ENCODE measurements around the gene LYRM4. TPM values are rescaled to one million over a fixed set of nuclear protein-coding genes. Genes with fewer than 3 reads are reported as not detected.
A peak's percentile ranks its signal among the peaks of the same experiment; 100 is the strongest.

LYRM4 gene
- total and polyA plus RNA-seq, 9 of the 15 experiments (the other 6 are each of a cell fraction or from before 2014, with no cell fraction given) = 24.2 to 69.4 (median 41.8) TPM

- TF ChIP-seq ZNF280A (IDR thresholded peaks at IDR 0.05; ENCODE audit: low read depth, partially characterized antibody) (no peak), SMARCE1 (IDR thresholded peaks at IDR 0.05) (no peak), TAF1 (IDR thresholded peaks at IDR 0.05; ENCODE audit: control insufficient read depth, extremely low read depth, insufficient read depth, low read length, severe bottlenecking) (no peak), RBM14 (IDR thresholded peaks at IDR 0.05; ENCODE audit: borderline replicate concordance, insufficient read depth, low read depth, low read length) (no peak), ZNF277 (CRISPR knock-in tag; IDR thresholded peaks at IDR 0.05; ENCODE audit: borderline replicate concordance) (no peak), NEUROD1 (IDR thresholded peaks at IDR 0.05; ENCODE audit: borderline replicate concordance, low read depth, low read length, partially characterized antibody) (no peak), FOSL1 (tag; conservative IDR thresholded peaks at IDR 0.05) (peak; percentile 46; the same call in 1 of the 2 replicates), ZNF23 (CRISPR knock-in tag; IDR thresholded peaks at IDR 0.05) (no peak), OTX1 (CRISPR knock-in tag; IDR thresholded peaks at IDR 0.05) (no peak), FOS (IDR thresholded peaks at IDR 0.05; ENCODE audit: extremely low read depth, insufficient read length) (no peak), HNRNPLL (IDR thresholded peaks at IDR 0.05; ENCODE audit: low read depth, low read length, poor library complexity, severe bottlenecking) (no peak), GABPB2 (CRISPR knock-in tag; conservative IDR thresholded peaks at IDR 0.05) (no peak), LEF1 (IDR thresholded peaks at IDR 0.05) (no peak), ARNT (IDR thresholded peaks at IDR 0.05) (no peak), SMC3 (conservative IDR thresholded peaks at IDR 0.05; ENCODE audit: insufficient read depth, low read depth, low read length) (no peak), ZNF124 (CRISPR knock-in tag; IDR thresholded peaks at IDR 0.05) (no peak), ERF (CRISPR knock-in tag; IDR thresholded peaks at IDR 0.05) (no peak), DEAF1 (CRISPR knock-in tag; IDR thresholded peaks at IDR 0.05) (no peak), TAF7 (tag; IDR thresholded peaks at IDR 0.05) (no peak), ILF3 (IDR thresholded peaks at IDR 0.05; ENCODE audit: borderline replicate concordance) (no peak)
These were observed 70.2 kb downstream of the LYRM4 start (continued) for GRCh38 chr6:5190507-5190906.

Measured in K562 (cell line).